Pancreas (tissue), 10 donors: Measurements from ENCODE around the gene TRMT6. TPM values are rescaled to one million over a fixed set of nuclear protein-coding genes. Genes with fewer than 3 reads are reported as not detected.

Experiments used
- ATAC-seq, 4 donors: fragments of 200-7000 bp; cut with Tn5 transposase; one replicate each; pipeline versions ENCODE4 v1.8.0 to v1.9.1; 2020; ENCODE audit warnings: mild to moderate bottlenecking in 4 of 4, moderate library complexity in 4 of 4
- DNase-seq, 6 donors: peaks; one replicate each; pipeline ENCODE4 v3.0.0-alpha.2; 2020
- FAIRE-seq: peaks from 2 replicates; lab custom pipeline; 2012; peaks lifted over from hg19 to GRCh38; lab: Jason Lieb, UNC
- H3K27ac ChIP-seq, 4 donors: fragments of 200-600 bp; sonication (generic); 1 replicate in 3 of 4; 2 replicates in 1 of 4; pipeline versions ENCODE4 v1.5.0 to v1.8.0; 2020
- H3K27me3 ChIP-seq, 4 donors: fragments of 200-600 bp; one replicate each; pipeline ENCODE4 v1.8.0; 2021
- H3K36me3 ChIP-seq, 3 donors: fragments of 200-600 bp; sonication (generic) in 1 of 3; one replicate each; pipeline versions ENCODE4 v1.5.0 to v1.8.0; 2020 to 2021
- H3K4me1 ChIP-seq, 3 donors: fragments of 200-600 bp; one replicate each; pipeline ENCODE4 v1.8.0; 2021
- H3K4me3 ChIP-seq, 4 donors: fragments of 200-600 bp; sonication (generic) in 2 of 4; one replicate each; pipeline versions ENCODE4 v1.5.0 to v1.8.0; 2020 to 2021
- H3K9me3 ChIP-seq, 4 donors: fragments of 200-600 bp; one replicate each; pipeline ENCODE4 v1.8.0; 2021
- WGBS, 2 donors: extraction: QIAGEN DNeasy Blood & Tissue Kit; methylation state at CpG; one replicate each; pipeline ENCODE4 v1.1.7; 2013; 5-methylcytosine and 5-hydroxymethylcytosine counted together
- intact Hi-C, 3 donors: fragments of 100-400 bp; cut with DNase I; formaldehyde crosslinking; loops; one replicate each; pipeline versions ENCODE4 v1.11.1 to v1.14.2; 2022
- polyA plus RNA-seq, 2 donors: library from polyadenylated mRNA; stranded (reverse); fragments of 200-250 nt; gene quantifications; one replicate each; pipeline ENCODE4 v1.2.3, GENCODE V29; 2013
- total RNA-seq, 6 donors: library from RNA; stranded (reverse); fragmentation: NEBNext Ultra II Directional in 4 of 6; extraction: Animal tissue kit (Norgen Biotek cat#: 25700) in 4 of 6; gene quantifications; one replicate each; pipeline versions ENCODE4 v1.2.1 to v1.2.4, GENCODE V29; 2021 to 2023
- TF ChIP-seq, protein P1 (sequence below), 4 donors: fragments of 200-600 bp; sonication (generic) in 3 of 4; IDR thresholded peaks; one replicate each; pipeline versions ENCODE4 v1.5.0 to v1.8.0; 2021; ENCODE audit warnings: antibody characterized with exemption in 4 of 4
- donor health status: healthy with polysubstance abuse.
- donor health status: DM: no; HTN: no; CAD: no; lungs with moderate emphysema.
- donor health status: DM: no; HTN: no; CAD: no.
- donor health status: control.
- donor health status: control.
- donor health status: Bipolar disorder and iron deficiency.
- donor health status: DM: yes; HTN: yes; CAD: no.
- donor health status: DM: no; HTN: no; CAD: no.
- donor health status: DM: no; HTN: no; CAD: no.
- donor health status: DM: yes; HTN: yes; CAD: no.

The TRMT6 gene
- total and polyA plus RNA-seq, 8 donors: 4.6 to 9.7 (median 5.4) TPM

DNA sequence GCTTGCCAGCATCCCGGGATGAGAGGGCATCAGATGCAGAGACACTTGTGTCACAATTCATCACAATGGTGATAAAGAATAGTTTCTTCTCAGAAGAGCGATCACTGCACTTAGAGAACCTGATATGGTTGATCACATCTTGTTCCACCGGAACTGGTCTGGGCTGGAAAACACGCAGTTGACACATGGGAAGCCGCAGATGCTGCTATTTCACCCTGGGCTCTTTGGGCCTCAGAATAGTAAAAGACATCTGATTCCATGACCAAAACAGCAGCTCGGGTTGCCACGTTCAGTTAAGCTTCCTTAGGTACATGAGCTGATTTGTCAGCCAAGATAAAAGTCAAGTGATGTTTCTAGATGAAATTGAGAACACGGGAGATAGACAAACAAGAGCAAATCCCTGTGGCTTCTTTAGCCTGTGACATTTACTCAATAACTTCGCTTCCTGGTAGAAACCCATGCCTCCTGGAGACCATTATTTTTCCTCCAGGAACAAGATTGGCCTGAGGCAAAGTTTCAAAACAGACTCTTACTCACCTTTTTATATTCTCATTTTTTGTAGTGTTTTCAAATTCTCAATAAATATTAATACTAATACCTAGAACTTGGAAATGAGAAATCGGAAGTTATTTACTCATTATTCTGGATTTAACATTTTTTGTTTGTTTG is 59.4 kb downstream of the TRMT6 start:
- DNase-seq (no peak), FAIRE-seq (no peak), ATAC-seq (no peak)
- intact Hi-C loops: no loop called here
- H3K4me1 ChIP-seq: no peaks in the 10 kb centered on the region
- no peaks in the 10 kb centered on the region for H3K36me3 ChIP-seq
- H3K27ac ChIP-seq: no peak overlapping the region
- no peaks in the 10 kb centered on the region for H3K27me3 ChIP-seq
- H3K4me3 ChIP-seq: no peak overlapping the region
- TF ChIP-seq, protein P1, sequence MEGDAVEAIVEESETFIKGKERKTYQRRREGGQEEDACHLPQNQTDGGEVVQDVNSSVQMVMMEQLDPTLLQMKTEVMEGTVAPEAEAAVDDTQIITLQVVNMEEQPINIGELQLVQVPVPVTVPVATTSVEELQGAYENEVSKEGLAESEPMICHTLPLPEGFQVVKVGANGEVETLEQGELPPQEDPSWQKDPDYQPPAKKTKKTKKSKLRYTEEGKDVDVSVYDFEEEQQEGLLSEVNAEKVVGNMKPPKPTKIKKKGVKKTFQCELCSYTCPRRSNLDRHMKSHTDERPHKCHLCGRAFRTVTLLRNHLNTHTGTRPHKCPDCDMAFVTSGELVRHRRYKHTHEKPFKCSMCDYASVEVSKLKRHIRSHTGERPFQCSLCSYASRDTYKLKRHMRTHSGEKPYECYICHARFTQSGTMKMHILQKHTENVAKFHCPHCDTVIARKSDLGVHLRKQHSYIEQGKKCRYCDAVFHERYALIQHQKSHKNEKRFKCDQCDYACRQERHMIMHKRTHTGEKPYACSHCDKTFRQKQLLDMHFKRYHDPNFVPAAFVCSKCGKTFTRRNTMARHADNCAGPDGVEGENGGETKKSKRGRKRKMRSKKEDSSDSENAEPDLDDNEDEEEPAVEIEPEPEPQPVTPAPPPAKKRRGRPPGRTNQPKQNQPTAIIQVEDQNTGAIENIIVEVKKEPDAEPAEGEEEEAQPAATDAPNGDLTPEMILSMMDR (IDR thresholded peaks at IDR 0.05): no peak
- no peaks in the 10 kb centered on the region for H3K9me3 ChIP-seq
- 75 to 78% methylated on average over 10 of the region's 10 CpGs for WGBS, 2 donors

DNA sequence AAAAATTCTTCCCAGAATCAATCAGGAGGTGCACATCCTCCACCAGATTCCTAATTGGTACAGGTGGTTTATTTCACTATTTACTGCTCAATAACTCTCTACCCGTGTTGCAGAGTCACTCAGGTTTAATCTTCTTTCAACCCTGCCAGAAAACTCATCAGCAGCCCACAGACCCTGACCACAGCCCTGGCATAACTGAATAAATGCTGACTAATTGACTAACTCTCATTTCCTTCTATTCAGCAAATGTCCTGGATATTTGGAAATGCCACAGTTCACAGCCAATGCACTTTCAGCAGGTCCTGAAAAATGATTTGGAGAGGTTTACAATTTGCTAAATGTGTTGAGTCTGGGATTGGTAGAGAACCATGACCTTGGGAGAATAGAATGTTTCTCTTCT is 62.3 kb downstream of the TRMT6 start:
- intact Hi-C loops: no loop called here
- Histone ChIP-seq H3K27me3 (no peaks in the 10 kb centered on the region), H3K27ac (no peak overlapping the region), H3K4me3 (no peak overlapping the region), H3K36me3 (no peaks in the 10 kb centered on the region), H3K4me1 (no peaks in the 10 kb centered on the region), H3K9me3 (no peaks in the 10 kb centered on the region)
- TF ChIP-seq, protein P1 (IDR thresholded peaks at IDR 0.05): no peak
- 47 to 52% methylated on average over 1 of the region's 1 CpG for WGBS, 2 donors
- FAIRE-seq (no peak), ATAC-seq (no peak), DNase-seq (no peak)

DNA sequence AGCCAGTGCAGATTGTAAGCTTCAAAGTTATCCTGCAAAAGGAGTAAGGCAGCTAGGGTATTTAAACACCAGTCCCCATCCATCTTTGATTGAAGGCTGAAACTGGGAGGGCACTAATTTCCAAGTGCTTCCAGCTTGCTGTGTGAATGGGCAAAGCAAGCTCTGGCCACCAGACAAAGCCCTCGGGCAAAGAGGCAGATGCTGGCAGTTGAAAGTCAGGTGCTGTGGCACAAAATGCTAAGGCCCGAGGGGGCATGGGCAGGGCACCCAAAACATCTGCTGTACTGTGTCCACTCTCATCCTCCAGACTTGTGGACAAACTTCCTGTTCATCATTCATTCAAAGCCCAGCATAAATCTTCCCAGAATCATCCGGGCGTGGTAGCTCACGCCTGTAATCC is 62.9 kb downstream of the TRMT6 start:
- TF ChIP-seq, protein P1 (IDR thresholded peaks at IDR 0.05): no peak
- DNase-seq (no peak), FAIRE-seq (no peak), ATAC-seq (no peak)
- H3K27ac ChIP-seq: no peak overlapping the region
- H3K9me3 ChIP-seq: no peaks in the 10 kb centered on the region
- intact Hi-C loops: no loop called here
- H3K4me3 ChIP-seq: no peak overlapping the region
- H3K36me3 ChIP-seq: no peaks in the 10 kb centered on the region
- no peaks in the 10 kb centered on the region for H3K4me1 ChIP-seq
- no peaks in the 10 kb centered on the region for H3K27me3 ChIP-seq
- WGBS, 2 donors: 77 to 89% methylated on average over 5 of the region's 5 CpGs

Other genes with a start within 250 kb of the TRMT6 start
- gene SHLD1, start 200.1 kb downstream of the TRMT6 start, total RNA-seq: 1 to 10 TPM; 2.1 to 3.6 (median 2.9) TPM
- 1 to 10 TPM; 3.5 to 6.6 TPM for gene SHLD1, start 200.1 kb downstream of the TRMT6 start, polyA plus RNA-seq
- gene CHGB, start 39.0 kb downstream of the TRMT6 start, total RNA-seq: 100 to 1,000 TPM in 1 of 6 donors, 10 to 100 TPM in 5; 12.2 to 109 (median 26.9) TPM
- 100 to 1,000 TPM in 1 of 2 donors, 10 to 100 TPM in 1; 50.2 to 561 TPM for gene CHGB, start 39.0 kb downstream of the TRMT6 start, polyA plus RNA-seq
- 1 to 10 TPM; 2.1 to 3.2 (median 2.3) TPM for gene MCM8, start 119 bp upstream of the TRMT6 start, total RNA-seq
- 1 to 10 TPM; 1.3 to 2.7 TPM for gene MCM8, start 119 bp upstream of the TRMT6 start, polyA plus RNA-seq
- gene CRLS1, start 55.6 kb upstream of the TRMT6 start, total RNA-seq: 10 to 100 TPM; 15.5 to 23.7 (median 20.7) TPM
- gene CRLS1, start 55.6 kb upstream of the TRMT6 start, polyA plus RNA-seq: 10 to 100 TPM; 36.8 to 39.4 TPM
- gene LRRN4, start 103.5 kb upstream of the TRMT6 start, total RNA-seq: 1 to 10 TPM; 1.5 to 7.9 (median 2.7) TPM
- 1 to 10 TPM in 1 of 2 donors, under 1 TPM in 1; 0.66 to 2.7 TPM for gene LRRN4, start 103.5 kb upstream of the TRMT6 start, polyA plus RNA-seq
- gene FERMT1, start 172.5 kb upstream of the TRMT6 start, total RNA-seq: 1 to 10 TPM; 1.5 to 5.6 (median 2.6) TPM
- gene FERMT1, start 172.5 kb upstream of the TRMT6 start, polyA plus RNA-seq: 1 to 10 TPM in 1 of 2 donors, under 1 TPM in 1; 0.80 to 2.5 TPM